ENCODE measurements around the gene GTF3C5.

- TF ChIP-seq ZBTB33 (IDR thresholded peaks at IDR 0.05) (no peak), GABPA (IDR thresholded peaks at IDR 0.05; ENCODE audit: low read depth) (no peak), NKRF (conservative IDR thresholded peaks at IDR 0.05) (no peak), POLR2AphosphoS2 (IDR thresholded peaks at IDR 0.05; ENCODE audit: low read depth, low read length) (no peak), ATF2 (IDR thresholded peaks at IDR 0.05; ENCODE audit: low read length) (no peak), POLR2AphosphoS5 (IDR thresholded peaks at IDR 0.05; ENCODE audit: low read length) (no peak), TAF1 (IDR thresholded peaks at IDR 0.05; ENCODE audit: borderline replicate concordance, low read depth, low read length) (no peak)
Observed at GRCh38 chr9:133100506-133101355, 69.9 kb downstream of the GTF3C5 start.
